Measurements from ENCODE around the gene STX7. TPM values are rescaled to one million over a fixed set of nuclear protein-coding genes. Genes with fewer than 3 reads are reported as not detected.

The STX7 gene
- total RNA-seq, 1 experiment from 2014 or later = 27.8 TPM

- ChIA-PET RAD21 (ENCODE audit: low non-redundant PET in 1 of 2, low total read pairs in 2 of 2, uncharacterized antibody in 2 of 2, unreplicated experiment in 2 of 2) (no interaction called here), CTCF (interaction anchor here (2.5 to 4.1 kb wide), 3 partner anchors 181 to 202 kb away, joined by 13 to 36 read pairs (median 24); no protein-coding TSS in a partner anchor), POLR2A (interaction anchor here (1.2 kb wide), 1 partner anchor 532 kb away, joined by 4 read pairs; the partner anchor contains the start of gene CCN2)
- H2AFZ ChIP-seq (ENCODE audit: low read depth, low read length, poor library complexity, severe bottlenecking) = no peak overlapping the region
- no peak overlapping the region for H3K9ac ChIP-seq (ENCODE audit: low read length)
- peaks cover 5% of the 10 kb centered on the region; the same call in 1 of the 2 replicates for H3K79me2 ChIP-seq (ENCODE audit: insufficient read depth, low read length)
- no peaks in the 10 kb centered on the region for H3K9me2 ChIP-seq (ENCODE audit: insufficient read depth)
- H3K9me3 ChIP-seq (ENCODE audit: control insufficient read depth in 1 of 2, insufficient read depth in 1 of 2, low read depth in 1 of 2, low read length in 2 of 2) = no peaks in the 10 kb centered on the region
- H3K4me3 ChIP-seq (replicated peaks in 1 of 2; ENCODE audit: low read depth in 1 of 2, low read length in 2 of 2) = no peak overlapping the region
- no peak for ATAC-seq
- intact Hi-C loops (cut with micrococcal nuclease) = loop anchor here (5.0 kb wide), 1 partner anchor 90 kb away; no protein-coding TSS in a partner anchor
- no peak overlapping the region for H3K27ac ChIP-seq (ENCODE audit: low read depth, low read length)
- no peak for TF ChIP-seq POLR2AphosphoS5 (IDR thresholded peaks at IDR 0.05; ENCODE audit: low read depth, low read length)
- TF ChIP-seq CEBPB (IDR thresholded peaks at IDR 0.05; ENCODE audit: low read depth) = no peak
- no peak for TF ChIP-seq JUND (IDR thresholded peaks at IDR 0.05)
- no peak for TF ChIP-seq TCF7L2 (IDR thresholded peaks at IDR 0.05; ENCODE audit: borderline replicate concordance, extremely low read depth, insufficient read depth, insufficient read length)
- TF ChIP-seq SIN3A (IDR thresholded peaks at IDR 0.05; ENCODE audit: low read depth) = no peak
- TF ChIP-seq MAX (IDR thresholded peaks at IDR 0.05) = no peak
- no peak for TF ChIP-seq FOSL1 (IDR thresholded peaks at IDR 0.05; ENCODE audit: low read depth)
- TF ChIP-seq CTCF (IDR thresholded peaks at IDR 0.05 in 2 of 3, conservative IDR thresholded peaks at IDR 0.05 in 1 of 3; ENCODE audit: borderline replicate concordance in 1 of 3, insufficient read depth in 1 of 3, low read depth in 2 of 3, low read length in 2 of 3) = no peak
- TF ChIP-seq SP1 (IDR thresholded peaks at IDR 0.05; ENCODE audit: low read depth) = no peak
- no peak for TF ChIP-seq EZH2phosphoT487 (IDR thresholded peaks at IDR 0.05; ENCODE audit: borderline replicate concordance)
- TF ChIP-seq YY1 (IDR thresholded peaks at IDR 0.05; ENCODE audit: extremely low read depth, insufficient replicate concordance, low read depth, low read length) = no peak
- no peak for TF ChIP-seq CBX3 (IDR thresholded peaks at IDR 0.05; ENCODE audit: low read depth)
- TF ChIP-seq POLR2A (IDR thresholded peaks at IDR 0.05; ENCODE audit: borderline replicate concordance, extremely low read depth, insufficient read depth, insufficient read length) = no peak
- no peak for TF ChIP-seq EGR1 (IDR thresholded peaks at IDR 0.05; ENCODE audit: low read depth)
- TF ChIP-seq ATF3 (IDR thresholded peaks at IDR 0.05) = no peak
- TF ChIP-seq REST (IDR thresholded peaks at IDR 0.05; ENCODE audit: low read depth) = no peak
- no peak for TF ChIP-seq ZBTB33 (IDR thresholded peaks at IDR 0.05; ENCODE audit: extremely low read depth, insufficient replicate concordance, low read length)
- TF ChIP-seq RAD21 (IDR thresholded peaks at IDR 0.05; ENCODE audit: low read depth) = no peak
- no peaks in the 10 kb centered on the region for H3K4me1 ChIP-seq (ENCODE audit: control insufficient read depth in 1 of 2, insufficient read depth in 2 of 2, low read length in 2 of 2)
- BruUV-seq (replicated peaks) = no TSS peak
- H4K20me1 ChIP-seq (ENCODE audit: insufficient read depth) = no peaks in the 10 kb centered on the region
- DNase-seq (ENCODE audit: low read depth, low spot score) = no peak
- no peaks in the 10 kb centered on the region for H3K36me3 ChIP-seq (ENCODE audit: control insufficient read depth in 1 of 2, insufficient read depth in 2 of 2, low read length in 2 of 2)
- H3K27me3 ChIP-seq (ENCODE audit: insufficient read depth, low read length) = no peaks in the 10 kb centered on the region
- no peak overlapping the region for H3K4me2 ChIP-seq (ENCODE audit: low read length)
Observed at GRCh38 chr6:132482581-132482980, 30.3 kb downstream of the STX7 start.
